Activated CD8-positive, alpha-beta memory T cell treated with anti-CD3 and anti-CD28 coated beads for 48 hours (primary cell): ENCODE results near the gene CCDC117.
"Not testable (repeated sequence)": the region's sequence is repeated elsewhere in the genome, so short reads cannot be mapped to it uniquely, and the experiment has no call there.

ENCODE experiments used
- DNase-seq, 3 experiments: peaks; one replicate each; pipeline ENCODE4 v3.0.0-alpha.2; 2020; ENCODE audit warnings: low read depth in 2 of 3, low spot score in 2 of 3

Gene CCDC117

DNA sequence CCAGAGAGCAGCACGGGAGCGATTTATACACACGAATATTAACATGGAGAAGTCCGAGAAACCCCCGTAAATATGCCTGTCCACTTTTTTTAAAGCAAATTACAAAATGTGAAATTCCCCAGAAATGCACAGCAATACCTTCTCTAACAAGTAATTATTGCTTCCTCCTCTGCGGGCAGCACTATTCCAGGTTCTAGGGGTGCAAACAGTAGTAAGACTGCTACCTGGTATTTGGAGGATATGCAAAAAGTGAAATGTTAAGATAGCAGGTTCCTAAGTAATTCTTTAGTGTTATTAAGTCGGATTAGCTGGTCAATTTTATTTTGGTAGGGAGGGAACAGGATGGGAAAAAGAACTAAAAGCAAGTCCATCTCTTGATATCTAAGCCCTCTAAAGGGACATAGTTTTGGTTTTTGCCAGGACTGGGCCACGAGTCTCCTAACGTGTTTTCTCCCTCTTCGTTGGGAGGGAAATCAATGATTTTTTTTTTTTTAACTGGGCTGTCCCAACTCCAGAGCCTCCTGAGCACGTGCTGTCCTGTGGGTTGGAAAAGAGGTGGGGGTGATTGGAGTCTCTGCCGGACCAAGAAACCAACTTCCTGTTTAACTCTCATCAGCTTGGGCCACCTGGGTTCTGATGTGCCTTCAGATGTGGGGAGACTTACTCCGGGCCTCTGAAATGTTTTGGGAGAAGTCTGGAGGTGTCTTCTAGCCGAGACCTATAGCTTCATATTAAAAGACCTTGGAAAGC is 29.5 kb downstream of the CCDC117 start:
- DNase-seq: no peak

DNA sequence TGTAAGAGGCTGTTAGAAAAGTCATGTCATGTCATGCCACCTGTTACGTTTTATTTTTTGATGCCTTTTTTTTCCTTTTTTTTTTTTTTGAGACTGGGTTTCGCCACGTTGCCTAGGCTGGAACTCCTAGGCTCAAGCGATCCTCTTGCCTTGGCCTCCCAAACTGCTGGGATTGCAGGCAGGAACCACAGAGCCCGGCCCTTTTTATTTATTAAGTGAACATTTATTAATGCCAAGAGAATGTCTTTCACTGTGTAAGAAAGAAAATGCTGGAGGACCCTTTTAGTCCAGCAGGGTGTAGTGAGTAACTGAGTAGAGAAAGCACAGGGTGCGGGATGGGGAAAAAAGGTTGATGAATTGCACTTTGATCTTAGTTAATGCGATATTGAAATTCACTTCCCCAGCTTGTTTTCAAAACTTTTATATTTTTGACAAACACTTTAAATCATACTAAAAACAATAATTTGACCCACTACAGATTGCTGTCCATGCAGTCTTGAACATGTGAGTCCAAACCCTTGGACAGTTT is 30.2 kb downstream of the CCDC117 start:
- no peak for DNase-seq

DNA sequence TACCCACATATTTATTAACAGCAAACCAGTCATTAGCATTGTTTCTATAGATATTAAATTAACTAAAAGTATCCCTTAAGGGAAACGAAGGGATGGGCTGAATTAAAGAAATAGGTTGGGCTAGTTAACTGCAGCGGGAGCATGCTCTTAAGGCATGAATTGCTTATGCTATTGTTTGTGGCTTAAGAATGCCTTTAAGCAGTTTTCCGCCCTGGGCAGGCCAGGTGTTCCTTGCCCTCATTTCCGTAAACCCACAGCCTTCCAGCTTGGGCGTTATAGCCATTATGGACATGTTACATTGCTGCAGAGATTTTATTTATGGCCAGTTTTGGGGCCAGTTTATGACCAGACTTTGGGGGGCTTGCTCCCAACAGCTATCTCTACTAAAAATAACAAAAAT is 32.9 kb downstream of the CCDC117 start:
- DNase-seq: not testable (repeated sequence)

GRCh38 chr22:28808716-28809355 is 36.3 kb downstream of the CCDC117 start:
- no peak for DNase-seq

GRCh38 chr22:28810821-28811491 is 38.5 kb downstream of the CCDC117 start:
- no peak for DNase-seq

DNA sequence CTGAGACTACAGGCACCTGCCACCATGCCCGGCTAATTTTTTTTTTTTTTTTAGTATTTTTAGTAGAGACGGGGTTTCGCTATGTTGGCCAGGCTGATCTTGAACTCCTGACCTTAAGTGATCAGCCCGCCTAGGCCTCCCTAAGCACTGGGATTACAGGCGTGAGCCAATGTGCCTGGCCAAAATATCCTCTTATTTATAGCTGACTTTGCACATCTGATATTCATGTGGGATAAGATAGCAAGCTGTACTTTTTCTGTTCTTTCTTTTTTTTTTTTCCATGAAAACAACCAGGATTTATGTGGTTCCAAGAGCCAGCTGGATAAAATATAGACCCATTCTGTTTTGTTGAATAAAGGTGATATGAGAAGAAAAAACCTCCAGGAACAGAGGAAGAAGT is 40.0 kb downstream of the CCDC117 start:
- DNase-seq: no peak

DNA sequence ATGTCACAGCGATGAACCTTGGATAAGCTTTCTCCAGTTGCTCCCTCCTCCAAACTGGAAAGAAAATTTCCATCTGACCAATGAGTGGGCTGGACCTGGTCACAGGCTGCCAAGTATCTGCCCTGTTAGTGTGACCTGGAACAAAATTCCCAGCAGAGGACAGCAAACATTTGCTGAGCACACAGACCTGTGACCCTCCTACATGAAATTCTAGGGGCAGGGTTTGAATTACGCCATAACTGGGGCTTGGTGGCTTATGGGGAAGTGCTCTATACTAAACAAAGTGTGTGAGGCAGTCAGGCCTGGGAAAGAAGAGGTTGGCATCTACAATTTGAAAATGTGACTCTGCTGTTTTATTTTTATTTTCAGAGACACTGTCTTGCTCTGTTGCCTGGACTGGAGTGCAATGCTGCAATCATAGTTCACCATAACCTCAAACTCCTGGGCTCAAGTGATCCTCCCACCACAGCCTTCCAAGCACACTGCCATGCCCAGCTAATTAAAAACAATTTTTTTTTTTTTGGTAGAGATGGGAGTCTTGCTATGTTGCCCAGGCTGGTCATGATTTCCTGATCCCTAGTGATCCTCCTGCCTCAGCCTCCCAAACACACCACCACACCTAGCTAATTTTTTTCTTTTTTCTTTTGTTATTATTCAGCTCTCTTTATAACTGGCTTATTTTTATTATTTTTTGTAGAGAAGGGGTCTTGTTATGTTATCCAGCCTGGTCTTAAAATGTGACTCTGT is 41.5 kb downstream of the CCDC117 start:
- DNase-seq: no peak

- DNase-seq: no peak
Measured at GRCh38 chr22:28815111-28815510, 42.6 kb downstream of the CCDC117 start.

- no peak for DNase-seq
Measured at GRCh38 chr22:28815729-28816128, 43.2 kb downstream of the CCDC117 start.

DNA sequence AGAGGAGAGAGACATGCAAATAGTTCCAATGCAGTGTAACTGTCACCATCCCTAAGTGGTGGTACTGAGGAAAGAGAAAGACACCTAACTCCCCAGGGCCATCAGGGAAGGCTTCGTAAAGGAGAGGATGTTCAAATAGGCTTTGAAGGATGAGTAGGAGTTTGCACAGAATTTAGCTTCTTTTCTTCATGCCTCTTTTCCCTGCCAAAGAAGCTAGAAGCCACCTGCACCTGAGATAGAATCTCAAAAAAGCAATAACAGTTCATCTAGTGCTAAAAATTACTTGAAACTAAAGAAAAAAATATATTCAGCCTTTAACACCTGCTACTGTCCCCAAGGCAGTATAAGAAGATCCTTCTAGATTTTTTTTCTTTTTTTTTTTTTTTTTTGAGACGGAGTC is 44.6 kb downstream of the CCDC117 start:
- no peak for DNase-seq

GRCh38 chr22:28817919-28818859 is 45.7 kb downstream of the CCDC117 start:
- no peak for DNase-seq

DNA sequence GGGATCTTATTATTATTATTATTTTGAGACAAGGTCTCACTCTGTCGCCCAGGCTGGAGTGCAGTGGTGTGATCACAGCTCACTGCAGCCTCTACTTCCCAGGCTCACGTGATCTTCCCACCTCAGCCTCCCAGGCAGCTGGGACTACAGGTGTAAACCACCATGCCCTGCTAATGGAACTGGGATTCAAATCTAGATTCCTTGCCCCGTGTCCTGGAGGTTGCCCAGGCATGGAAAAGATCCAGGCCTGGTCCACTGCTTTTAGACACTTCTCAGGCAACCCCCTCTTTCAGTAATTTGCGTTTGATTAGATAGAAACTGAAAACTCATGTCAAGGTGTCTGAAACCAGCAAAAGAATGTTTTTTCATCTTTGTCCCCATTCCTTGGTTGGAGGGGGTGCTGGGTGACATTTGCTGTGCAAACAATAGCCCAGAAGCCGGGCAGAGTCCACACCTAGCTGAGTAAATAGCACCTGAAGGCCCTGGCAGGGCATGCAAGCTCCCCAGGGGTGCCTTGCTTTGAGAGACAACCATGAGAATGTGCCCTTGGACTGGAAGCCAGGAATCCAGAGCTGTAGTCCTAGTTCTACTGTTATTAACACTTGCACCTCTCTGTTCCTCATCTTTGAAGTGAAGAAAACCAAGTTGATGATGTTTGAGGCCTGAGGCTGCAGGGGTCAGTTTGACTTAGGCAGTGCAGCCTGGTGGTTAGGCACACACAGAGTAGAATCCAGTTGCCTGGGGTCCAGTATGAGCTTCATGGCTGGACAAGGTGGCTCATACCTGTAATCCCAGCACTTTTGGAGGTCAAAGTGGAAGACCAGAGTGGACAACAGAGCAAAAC is 47.0 kb downstream of the CCDC117 start:
- no peak for DNase-seq

DNA sequence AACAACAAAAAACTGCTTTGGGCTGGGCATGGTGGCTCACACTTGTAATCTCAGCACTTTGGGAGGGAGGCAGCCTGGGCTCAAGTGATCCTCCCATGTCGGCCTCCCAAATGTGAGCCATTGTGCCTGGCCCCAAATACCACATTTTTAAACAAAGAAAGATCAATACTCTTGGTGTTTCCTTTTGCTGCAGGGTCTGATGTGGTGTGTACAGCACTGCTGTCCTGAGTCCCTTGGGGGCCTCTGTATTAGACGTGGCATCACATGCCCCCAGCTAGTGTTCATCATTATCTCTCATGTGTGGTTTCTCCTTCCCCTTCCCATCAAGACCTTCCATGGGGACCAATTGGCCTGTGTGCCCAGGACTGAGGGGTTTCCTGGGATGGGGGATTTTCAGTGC is 48.4 kb downstream of the CCDC117 start:
- DNase-seq: no peak

- no peak for DNase-seq
Measured at GRCh38 chr22:28821452-28821851, 49.0 kb downstream of the CCDC117 start.

GRCh38 chr22:28822930-28823551 is 50.5 kb downstream of the CCDC117 start:
- no peak for DNase-seq

- not testable (repeated sequence) for DNase-seq
Measured at GRCh38 chr22:28824455-28824854, 52.0 kb downstream of the CCDC117 start.

DNA sequence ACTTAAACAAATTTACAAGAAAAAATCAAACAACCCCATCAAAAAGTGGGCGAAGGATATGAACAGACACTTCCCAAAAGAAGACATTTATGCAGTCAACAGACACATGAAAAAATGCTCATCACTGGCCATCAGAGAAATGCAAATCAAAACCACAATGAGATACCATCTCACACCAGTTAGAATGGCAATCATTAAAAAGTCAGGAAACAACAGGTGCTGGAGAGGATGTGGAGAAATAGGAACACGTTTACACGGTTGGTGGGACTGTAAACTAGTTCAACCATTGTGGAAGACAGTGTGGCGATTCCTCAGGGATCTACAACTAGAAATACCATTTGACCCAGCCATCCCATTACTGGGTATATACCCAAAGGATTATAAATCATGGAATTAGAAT is 53.9 kb downstream of the CCDC117 start:
- DNase-seq: not testable (repeated sequence)

DNA sequence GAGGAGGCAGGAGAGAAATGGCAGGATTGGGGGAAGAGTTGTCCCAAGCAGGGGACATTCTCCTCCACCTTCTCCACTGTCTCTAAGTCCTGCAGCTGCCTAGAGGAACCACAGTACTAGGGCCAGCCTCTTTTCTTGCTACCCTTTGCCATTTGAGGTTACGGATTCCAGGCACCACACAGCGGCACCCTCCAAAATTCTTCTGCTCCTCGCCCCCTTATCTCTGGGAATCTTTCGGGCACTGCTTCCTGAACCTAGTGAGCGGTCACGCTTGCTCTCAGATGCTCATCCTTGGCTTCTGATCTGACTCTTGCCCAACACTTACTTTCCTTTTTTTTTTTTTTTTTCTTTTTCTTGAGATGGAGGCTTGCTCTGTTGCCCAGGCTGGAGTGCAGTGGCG is 54.4 kb downstream of the CCDC117 start:
- DNase-seq: no peak
